Middle frontal gyrus (tissue), 1 donor: ENCODE results near the gene PATE4.
A peak's percentile ranks its signal among the peaks of the same experiment; 100 is the strongest.
"Not testable (repeated sequence)": the region's sequence is repeated elsewhere in the genome, so short reads cannot be mapped to it uniquely, and the experiment has no call there.

ENCODE experiments used
- DNase-seq: peaks from one replicate; pipeline ENCODE4 v3.0.0-alpha.2; 2015; ENCODE audit warnings: low spot score; ENCODE audit errors: extremely low spot score

The PATE4 gene

GRCh38 chr11:125833016-125833415, at the start of gene PATE4:
Gene PATE4 (plus strand): TSS chr11:125833316. CDS start chr11:125833360, 44 bp downstream.
- DNase-seq, result no peak

- DNase-seq, result no peak
Observed at GRCh38 chr11:125784678-125785077, 48.4 kb upstream of the PATE4 start.

GRCh38 chr11:125787827-125788226, 45.3 kb upstream of the PATE4 start, which contains the start of gene PATE3:
Gene PATE3 (plus strand): TSS chr11:125788127. CDS start chr11:125788152, 25 bp downstream.
- DNase-seq, result no peak

GRCh38 chr11:125790825-125791224, 42.3 kb upstream of the PATE4 start:
- DNase-seq, result no peak

GRCh38 chr11:125797641-125798040, 35.5 kb upstream of the PATE4 start:
- no peak for DNase-seq

- DNase-seq, result no peak
Observed at GRCh38 chr11:125799808-125800207, 33.3 kb upstream of the PATE4 start.

- DNase-seq, result no peak
Observed at GRCh38 chr11:125802387-125802786, 30.7 kb upstream of the PATE4 start.

- DNase-seq, result no peak
Observed at GRCh38 chr11:125807909-125808308, 25.2 kb upstream of the PATE4 start.

GRCh38 chr11:125835748-125836147, 2.6 kb downstream of the PATE4 start:
- no peak for DNase-seq

GRCh38 chr11:125842321-125842948, 9.3 kb downstream of the PATE4 start:
- no peak for DNase-seq

GRCh38 chr11:125846188-125846587, 13.1 kb downstream of the PATE4 start:
- DNase-seq, result no peak

- DNase-seq, result not testable (repeated sequence)
Observed at GRCh38 chr11:125857670-125858069, 24.6 kb downstream of the PATE4 start.

GRCh38 chr11:125862786-125863185, 29.7 kb downstream of the PATE4 start:
- not testable (repeated sequence) for DNase-seq

- not testable (repeated sequence) for DNase-seq
Observed at GRCh38 chr11:125865354-125865753, 32.2 kb downstream of the PATE4 start.

GRCh38 chr11:125869521-125869920, 36.4 kb downstream of the PATE4 start:
- no peak for DNase-seq

GRCh38 chr11:125871391-125872137, 38.4 kb downstream of the PATE4 start:
- DNase-seq, result no peak

- DNase-seq, result no peak
Observed at GRCh38 chr11:125872138-125872491, 39.0 kb downstream of the PATE4 start.

GRCh38 chr11:125873881-125874555, 40.9 kb downstream of the PATE4 start:
- no peak for DNase-seq

- peak; percentile 58 for DNase-seq
Observed at GRCh38 chr11:125874556-125875124, 41.5 kb downstream of the PATE4 start.

GRCh38 chr11:125881291-125881690, 48.2 kb downstream of the PATE4 start:
- DNase-seq, result no peak

GRCh38 chr11:125883375-125883774, 50.3 kb downstream of the PATE4 start:
- DNase-seq, result no peak

GRCh38 chr11:125886997-125887372, 53.9 kb downstream of the PATE4 start:
- no peak for DNase-seq
